Upper lobe of left lung (tissue), 6 donors: ENCODE measurements around the gene LCT. TPM values are rescaled to one million over a fixed set of nuclear protein-coding genes. Genes with fewer than 3 reads are reported as not detected.
A peak's percentile ranks its signal among the peaks of the same experiment; 100 is the strongest.
"Not testable (repeated sequence)": the region's sequence is repeated elsewhere in the genome, so short reads cannot be mapped to it uniquely, and the experiment has no call there.

Experiments
- ATAC-seq, 2 donors: fragments of 200-7000 bp; cut with Tn5 transposase; one replicate each; pipeline ENCODE4 v1.9.1; 2022; ENCODE audit warnings: mild to moderate bottlenecking in 2 of 2, moderate library complexity in 2 of 2; ENCODE audit not compliant: low FRiP score in 2 of 2
- DNase-seq, 2 donors: peaks; one replicate each; pipeline ENCODE4 v3.0.0-alpha.2; 2019 to 2020
- H3K27ac ChIP-seq, 4 donors: fragments of 200-600 bp; sonication (generic); one replicate each; pipeline ENCODE4 v1.5.1; 2016 to 2019
- H3K27me3 ChIP-seq, 4 donors: fragments of 200-600 bp; sonication (generic); one replicate each; pipeline ENCODE4 v1.5.1; 2017 to 2019
- H3K36me3 ChIP-seq, 4 donors: fragments of 200-600 bp; sonication (generic); one replicate each; pipeline ENCODE4 v1.5.1; 2016 to 2019
- H3K4me1 ChIP-seq, 4 donors: fragments of 200-600 bp; sonication (generic); one replicate each; pipeline ENCODE4 v1.5.1; 2018 to 2019
- H3K4me3 ChIP-seq, 4 donors: fragments of 200-600 bp; sonication (generic); one replicate each; pipeline ENCODE4 v1.5.1; 2017 to 2019; ENCODE audit warnings: mild to moderate bottlenecking in 2 of 4, moderate library complexity in 1 of 4
- H3K9me3 ChIP-seq, 4 donors: fragments of 200-600 bp; sonication (generic); one replicate each; pipeline ENCODE4 v1.5.1; 2018 to 2019
- CTCF ChIP-seq, 6 experiments: fragments of 450-650 bp in 4 of 6; fragments of 200-600 bp in 2 of 6; sonication (generic) in 2 of 6; IDR thresholded peaks; one replicate each; pipeline ENCODE4 v1.5.1; 2016 to 2019; ENCODE audit warnings: antibody characterized with exemption in 6 of 6
- EP300 ChIP-seq, 4 donors: sonication (generic); formaldehyde crosslinking; IDR thresholded peaks; one replicate each; pipeline ENCODE4 v1.5.1; 2017; ENCODE audit warnings: antibody characterized with exemption in 4 of 4, control low read depth in 2 of 4
- POLR2A ChIP-seq, 4 donors: fragments of 450-650 bp; IDR thresholded peaks; one replicate each; pipeline ENCODE4 v1.5.1; 2016 to 2017; ENCODE audit warnings: antibody characterized with exemption in 4 of 4, mild to moderate bottlenecking in 2 of 4
- POLR2AphosphoS5 ChIP-seq, 2 donors: sonication (generic); formaldehyde crosslinking; IDR thresholded peaks; one replicate each; pipeline ENCODE4 v1.5.1; 2017; ENCODE audit warnings: antibody characterized with exemption in 2 of 2
- WGBS, 2 donors: methylation state at CpG; one replicate each; pipeline ENCODE4 v1.1.5; 2017 to 2018; 5-methylcytosine and 5-hydroxymethylcytosine counted together
- total RNA-seq, 6 donors: library from RNA; depleted of rRNA in 4 of 6; stranded (reverse); fragments of >200 nt in 4 of 6; gene quantifications; one replicate each; pipeline versions ENCODE4 v1.1.0 to v1.2.1, GENCODE V29; 2016 to 2021
- donor health status: DM: no; HTN: no; CAD: no; lungs with moderate emphysema.
- donor health status: DM: no; HTN: yes; CAD: no; lungs with severe emphysema.

LCT gene
- under 1 TPM in 2 of 6 donors, not detected in 4; 0.03 to 0.20 TPM for total RNA-seq

DNA sequence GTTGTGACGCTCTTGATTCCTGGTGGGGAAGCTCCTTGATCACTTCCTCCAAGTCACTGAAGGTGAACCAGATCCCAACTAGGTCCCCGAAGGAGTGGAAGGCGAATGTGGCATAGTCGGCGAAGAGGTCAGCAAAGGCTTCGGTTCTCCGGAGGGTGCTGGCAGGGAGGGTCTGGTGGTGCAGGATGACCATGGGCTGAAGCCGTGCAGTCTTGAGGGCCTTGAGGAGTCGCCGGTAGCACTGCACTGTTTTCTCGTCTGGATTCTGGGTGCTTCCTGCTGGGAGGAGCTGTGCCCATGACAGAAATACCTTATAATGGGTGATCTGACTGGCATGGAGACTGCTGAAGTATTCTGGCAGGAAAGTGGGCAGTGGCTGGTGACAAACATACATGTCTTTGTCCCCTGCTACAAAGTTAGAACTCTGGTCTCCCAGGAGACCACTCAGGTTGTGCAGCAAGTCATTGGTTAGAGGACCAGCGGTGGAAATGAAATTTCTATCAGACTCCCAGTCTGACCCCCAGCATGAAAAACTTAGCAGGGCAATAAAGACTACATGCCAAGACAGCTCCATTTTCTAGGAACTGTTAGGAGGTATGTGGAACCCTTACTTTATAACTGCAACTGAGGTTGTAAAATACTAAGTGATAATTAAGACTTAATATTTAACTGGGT, at the start of gene LCT:
LCT (minus strand) TSS at position 589 of the 675 bp plus-strand sequence; CDS start at position 574, 15 bp downstream.
- no peak within 1 kb of the TSS for H3K27ac ChIP-seq
- no peaks in the 10 kb centered on the region for H3K27me3 ChIP-seq
- H3K4me1 ChIP-seq = peaks cover 10 to 19% (median 15%) of the 10 kb centered on the region in 4 donors
- 92 to 94% methylated on average over 12 of the region's 12 CpGs for WGBS, 2 donors
- H3K4me3 ChIP-seq = no peak within 1 kb of the TSS
- DNase-seq (peak in 1 of 2 donors; percentile 12), ATAC-seq (no peak)
- TF ChIP-seq POLR2AphosphoS5 (IDR thresholded peaks at IDR 0.05) (no peak), POLR2A (IDR thresholded peaks at IDR 0.05) (no peak), CTCF (IDR thresholded peaks at IDR 0.05) (no peak), EP300 (IDR thresholded peaks at IDR 0.05) (no peak)
- H3K9me3 ChIP-seq = no peaks in the 10 kb centered on the region
- H3K36me3 ChIP-seq = no peaks in the 10 kb centered on the region

DNA sequence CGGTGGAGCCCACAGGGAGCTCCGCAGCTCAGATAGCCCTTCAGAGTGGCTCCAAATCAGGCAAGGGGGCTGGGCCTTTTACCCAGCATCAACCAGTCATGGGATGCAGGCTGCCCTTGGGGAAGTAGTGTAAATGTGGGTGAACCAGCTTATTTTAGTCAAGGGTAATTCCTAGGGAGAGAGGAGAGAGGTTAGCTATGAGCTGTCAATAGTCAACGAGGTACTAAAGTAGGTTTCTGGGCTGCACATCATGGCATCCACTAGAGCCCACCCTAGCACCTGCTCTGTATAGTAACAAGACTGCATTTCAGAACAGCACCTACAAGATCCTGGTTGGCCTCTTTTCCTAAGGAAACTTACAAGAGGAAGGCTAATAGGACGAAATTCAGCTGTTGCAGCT, 48.7 kb upstream of the LCT start:
- DNase-seq (no peak), ATAC-seq (no peak)
- no peaks in the 10 kb centered on the region for H3K4me1 ChIP-seq
- TF ChIP-seq EP300 (IDR thresholded peaks at IDR 0.05) (no peak), POLR2AphosphoS5 (IDR thresholded peaks at IDR 0.05) (no peak), CTCF (IDR thresholded peaks at IDR 0.05) (no peak), POLR2A (IDR thresholded peaks at IDR 0.05) (no peak)
- WGBS, 2 donors = 87 to 91% methylated on average over 4 of the region's 4 CpGs
- no peaks in the 10 kb centered on the region for H3K27me3 ChIP-seq
- no peaks in the 10 kb centered on the region for H3K36me3 ChIP-seq
- H3K9me3 ChIP-seq = no peaks in the 10 kb centered on the region
- H3K27ac ChIP-seq = no peak overlapping the region
- H3K4me3 ChIP-seq = no peak overlapping the region

DNA sequence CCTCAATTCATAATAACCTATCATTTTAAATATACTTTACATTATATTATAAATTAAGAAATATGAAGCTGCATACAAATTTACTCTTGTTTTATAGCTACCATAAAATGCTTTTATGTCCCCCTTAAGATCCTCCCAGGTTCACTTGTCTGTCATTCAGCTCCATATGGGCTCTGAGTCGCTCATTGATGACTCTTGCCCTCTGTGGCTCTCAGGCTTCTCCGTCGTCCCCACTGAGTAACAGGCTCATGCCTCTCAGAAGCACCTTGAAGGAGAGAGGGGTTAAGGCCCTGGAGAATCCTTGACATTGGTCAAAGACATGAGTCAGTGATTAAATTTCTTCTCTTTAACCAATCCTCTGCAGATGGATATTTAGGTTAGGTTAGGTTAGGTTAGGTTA, 45.4 kb upstream of the LCT start:
- Histone ChIP-seq H3K27ac (no peak overlapping the region), H3K4me1 (no peaks in the 10 kb centered on the region), H3K27me3 (no peaks in the 10 kb centered on the region), H3K4me3 (no peak overlapping the region), H3K36me3 (no peaks in the 10 kb centered on the region), H3K9me3 (no peaks in the 10 kb centered on the region)
- 72 to 90% methylated on average over 3 of the region's 3 CpGs for WGBS, 2 donors
- no peak for TF ChIP-seq POLR2AphosphoS5 (IDR thresholded peaks at IDR 0.05)
- no peak for TF ChIP-seq POLR2A (IDR thresholded peaks at IDR 0.05)
- no peak for TF ChIP-seq CTCF (IDR thresholded peaks at IDR 0.05)
- TF ChIP-seq EP300 (IDR thresholded peaks at IDR 0.05) = no peak
- DNase-seq = no peak
- no peak for ATAC-seq

GRCh38 chr2:135876770-135877169, 39.8 kb upstream of the LCT start:
- DNase-seq, H3K9me3 ChIP-seq, H3K27me3 ChIP-seq, ATAC-seq, H3K36me3 ChIP-seq: not testable (repeated sequence)
- H3K4me1 ChIP-seq = peaks cover 9 to 18% (median 15%) of the 10 kb centered on the region in 4 donors
- H3K27ac ChIP-seq = peak overlapping the region in 2 of 4 donors; percentile 85 to 86
- H3K4me3 ChIP-seq = peak overlapping the region; percentile 16 to 84 (median 62)
- WGBS, 2 donors = 83 to 86% methylated on average over 15 of the region's 15 CpGs

DNA sequence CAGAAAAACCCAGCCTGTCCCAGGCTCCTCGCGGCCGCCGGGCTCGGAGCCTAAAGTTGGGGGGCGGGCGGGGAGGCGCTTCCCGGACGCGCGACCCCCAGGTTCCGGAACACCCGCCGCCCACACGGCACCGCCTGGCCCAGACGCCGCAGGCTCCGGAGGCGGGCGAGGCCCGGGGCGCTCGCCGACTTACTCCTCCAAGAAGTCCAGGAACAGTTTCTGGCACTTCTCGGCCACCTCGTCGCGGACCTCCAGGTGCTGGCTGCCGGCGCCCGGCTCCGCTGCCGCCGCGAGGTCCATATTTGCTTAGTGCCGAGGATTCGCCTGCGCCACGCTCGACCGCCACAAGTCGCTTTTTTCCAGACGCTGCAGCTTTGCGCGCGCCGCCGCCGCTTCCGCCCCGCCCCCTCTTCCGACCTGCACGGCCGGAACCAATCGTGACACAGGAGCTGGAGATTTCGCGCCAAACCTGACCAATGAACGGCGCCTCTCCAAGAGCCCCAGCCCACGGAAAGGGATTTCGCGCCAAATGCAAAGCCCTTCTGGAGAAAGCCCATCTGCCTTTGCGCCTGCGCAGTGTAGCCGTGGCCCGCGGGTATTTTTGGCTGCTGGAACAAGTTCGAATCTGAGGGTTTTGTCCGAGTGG, 39.2 kb upstream of the LCT start, which contains the start of gene MCM6:
MCM6 (minus strand) TSS at position 378 of the 646 bp plus-strand sequence; CDS start at position 300, 78 bp downstream.
- WGBS, 2 donors = 0 to 1% methylated on average over 48 to 65 of the region's 71 CpGs
- ATAC-seq = peak; percentile 98 to 100

More for the DNA sequence above, 39.2 kb upstream of the LCT start, which contains the start of gene MCM6:
- Histone ChIP-seq H3K27me3 (no peaks in the 10 kb centered on the region), H3K27ac (peak within 1 kb of the TSS; percentile 72 to 86 (median 84)), H3K36me3 (peaks cover 0 to 10% (median 2%) of the 10 kb centered on the region in 4 donors), H3K4me1 (peaks cover 9 to 18% (median 15%) of the 10 kb centered on the region in 4 donors), H3K4me3 (peak within 1 kb of the TSS; percentile 61 to 84 (median 72)), H3K9me3 (no peaks in the 10 kb centered on the region)
- peak; percentile 97 to 99 for DNase-seq
- TF ChIP-seq CTCF (IDR thresholded peaks at IDR 0.05) = peak in 5 of 6 experiments; percentile 14 to 70 (median 53)
- no peak for TF ChIP-seq EP300 (IDR thresholded peaks at IDR 0.05)
- peak; percentile 41 to 78 for TF ChIP-seq POLR2AphosphoS5 (IDR thresholded peaks at IDR 0.05)
- TF ChIP-seq POLR2A (IDR thresholded peaks at IDR 0.05) = peak in 3 of 4 donors; percentile 43 to 66 (median 54)
